Spleen (tissue), 11 donors: Measurements from ENCODE around the gene NEDD4L. TPM values are rescaled to one million over a fixed set of nuclear protein-coding genes. Genes with fewer than 3 reads are reported as not detected.

Experiments
- DNase-seq: peaks from one replicate; pipeline ENCODE4 v3.0.0-alpha.2; 2020
- H3K27ac ChIP-seq, 8 donors: fragments of 200-600 bp; sonication (generic) in 7 of 8; 1 replicate in 4 of 8; 2 replicates in 4 of 8; pipeline versions ENCODE4 v1.5.0 to v1.8.0; 2016 to 2021; ENCODE audit warnings: inconsistent platforms in 4 of 8, mild to moderate bottlenecking in 4 of 8, moderate library complexity in 1 of 8
- H3K27me3 ChIP-seq, 7 donors: fragments of 200-600 bp; sonication (generic) in 6 of 7; replicated peaks in 1 of 7; 1 replicate in 4 of 7; 2 replicates in 3 of 7; pipeline versions ENCODE4 v1.5.0 to v1.8.0; 2016 to 2021; ENCODE audit warnings: inconsistent platforms in 3 of 7, mild to moderate bottlenecking in 1 of 7
- H3K36me3 ChIP-seq, 6 donors: fragments of 200-600 bp; sonication (generic) in 5 of 6; 1 replicate in 4 of 6; 2 replicates in 2 of 6; pipeline versions ENCODE4 v1.5.0 to v1.8.0; 2016 to 2021; ENCODE audit warnings: inconsistent platforms in 2 of 6
- H3K4me1 ChIP-seq, 6 donors: fragments of 200-600 bp; sonication (generic) in 5 of 6; 1 replicate in 3 of 6; 2 replicates in 3 of 6; pipeline versions ENCODE4 v1.5.0 to v1.8.0; 2016 to 2021; ENCODE audit warnings: inconsistent platforms in 3 of 6
- H3K4me3 ChIP-seq, 8 donors: fragments of 200-600 bp; sonication (generic) in 7 of 8; 1 replicate in 4 of 8; 2 replicates in 4 of 8; pipeline versions ENCODE4 v1.5.0 to v1.8.0; 2016 to 2021; ENCODE audit warnings: inconsistent platforms in 4 of 8, mild to moderate bottlenecking in 4 of 8, moderate library complexity in 2 of 8
- H3K9me3 ChIP-seq, 8 donors: fragments of 200-600 bp; sonication (generic) in 7 of 8; 1 replicate in 4 of 8; 2 replicates in 4 of 8; pipeline versions ENCODE4 v1.5.0 to v1.8.0; 2016 to 2021; ENCODE audit warnings: inconsistent platforms in 4 of 8
- POLR2A ChIP-seq, 3 donors: fragments of 450-650 bp; IDR thresholded peaks; one replicate each; pipeline ENCODE4 v1.5.1; 2017; ENCODE audit warnings: antibody characterized with exemption in 3 of 3, mild to moderate bottlenecking in 1 of 3
- POLR2AphosphoS5 ChIP-seq, 3 donors: sonication (generic); formaldehyde crosslinking; IDR thresholded peaks; one replicate each; pipeline ENCODE4 v1.5.1; 2017; ENCODE audit warnings: antibody characterized with exemption in 3 of 3
- WGBS, 5 donors: extraction: QIAGEN DNeasy Blood & Tissue Kit in 3 of 5; methylation state at CpG; one replicate each; pipeline versions ENCODE4 v1.1.5 to v1.1.7; 2013 to 2018; 5-methylcytosine and 5-hydroxymethylcytosine counted together
- intact Hi-C: fragments of 100-400 bp; cut with DNase I; formaldehyde crosslinking; loops from one replicate; pipeline ENCODE4 v1.15.0; 2023; ENCODE audit warnings: low total_unique reads
- polyA plus RNA-seq, 3 donors: library from polyadenylated mRNA; stranded (reverse); fragments of 200-250 nt; gene quantifications; one replicate each; pipeline ENCODE4 v1.2.1, GENCODE V29; 2013
- total RNA-seq, 7 donors: library from RNA; depleted of rRNA in 3 of 7; stranded (reverse); fragments of >200 nt in 3 of 7; fragmentation: NEBNext Ultra II Directional in 4 of 7; extraction: Animal tissue kit (Norgen Biotek cat#: 25700) in 4 of 7; gene quantifications; one replicate each; pipeline versions ENCODE4 v1.1.0 to v1.2.1, GENCODE V29; 2016 to 2021
- TF ChIP-seq, protein P1 (sequence below), 11 experiments: fragments of 200-600 bp in 7 of 11; fragments of 450-650 bp in 4 of 11; sonication (generic) in 4 of 11; IDR thresholded peaks in 8 of 11; conservative IDR thresholded peaks in 3 of 11; 1 replicate in 7 of 11; 2 replicates in 4 of 11; pipeline versions ENCODE4 v1.4.0 to v1.8.0; 2016 to 2021; ENCODE audit warnings: antibody characterized with exemption in 11 of 11, inconsistent platforms in 4 of 11, mild to moderate bottlenecking in 1 of 11
- donor health status: healthy with polysubstance abuse.
- donor health status: DM: no; HTN: no; CAD: no; lungs with moderate emphysema.
- donor health status: DM: no; HTN: no; CAD: no.
- donor health status: Bipolar disorder and iron deficiency.
- donor health status: healthy.
- donor health status: DM: no; HTN: no; CAD: no.
- donor health status: DM: yes; HTN: yes; CAD: no.

The NEDD4L gene
- total and polyA plus RNA-seq, 10 donors, result 8.7 to 26.9 (median 18.3) TPM

DNA sequence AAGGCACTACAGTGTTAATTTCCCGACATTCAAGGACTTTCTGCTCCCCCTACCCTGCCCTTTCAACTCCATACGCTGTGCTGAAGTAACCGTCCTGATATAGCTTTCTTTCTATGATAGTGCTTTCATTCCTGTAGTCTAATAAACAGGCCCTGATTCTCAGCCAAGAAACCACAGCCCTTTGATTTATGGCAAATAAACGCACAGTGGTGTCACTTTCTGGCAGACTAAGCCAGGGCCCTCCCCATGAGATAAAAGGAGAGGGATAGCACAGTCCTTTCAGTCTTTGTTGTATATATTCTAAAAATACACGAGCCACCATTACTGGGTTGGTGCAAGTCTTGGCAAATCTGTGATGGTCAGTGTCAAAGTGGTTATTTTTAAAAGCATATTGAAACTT, 293.7 kb downstream of the NEDD4L start:
- no peak for DNase-seq
- Histone ChIP-seq H3K4me3 (no peak overlapping the region), H3K36me3 (peaks cover 0 to 15% (median 0%) of the 10 kb centered on the region in 6 donors), H3K27me3 (no peaks in the 10 kb centered on the region), H3K4me1 (no peaks in the 10 kb centered on the region), H3K9me3 (no peaks in the 10 kb centered on the region), H3K27ac (no peak overlapping the region)
- TF ChIP-seq POLR2A (IDR thresholded peaks at IDR 0.05) (no peak), POLR2AphosphoS5 (IDR thresholded peaks at IDR 0.05) (no peak)
- TF ChIP-seq, protein P1, sequence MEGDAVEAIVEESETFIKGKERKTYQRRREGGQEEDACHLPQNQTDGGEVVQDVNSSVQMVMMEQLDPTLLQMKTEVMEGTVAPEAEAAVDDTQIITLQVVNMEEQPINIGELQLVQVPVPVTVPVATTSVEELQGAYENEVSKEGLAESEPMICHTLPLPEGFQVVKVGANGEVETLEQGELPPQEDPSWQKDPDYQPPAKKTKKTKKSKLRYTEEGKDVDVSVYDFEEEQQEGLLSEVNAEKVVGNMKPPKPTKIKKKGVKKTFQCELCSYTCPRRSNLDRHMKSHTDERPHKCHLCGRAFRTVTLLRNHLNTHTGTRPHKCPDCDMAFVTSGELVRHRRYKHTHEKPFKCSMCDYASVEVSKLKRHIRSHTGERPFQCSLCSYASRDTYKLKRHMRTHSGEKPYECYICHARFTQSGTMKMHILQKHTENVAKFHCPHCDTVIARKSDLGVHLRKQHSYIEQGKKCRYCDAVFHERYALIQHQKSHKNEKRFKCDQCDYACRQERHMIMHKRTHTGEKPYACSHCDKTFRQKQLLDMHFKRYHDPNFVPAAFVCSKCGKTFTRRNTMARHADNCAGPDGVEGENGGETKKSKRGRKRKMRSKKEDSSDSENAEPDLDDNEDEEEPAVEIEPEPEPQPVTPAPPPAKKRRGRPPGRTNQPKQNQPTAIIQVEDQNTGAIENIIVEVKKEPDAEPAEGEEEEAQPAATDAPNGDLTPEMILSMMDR (IDR thresholded peaks at IDR 0.05 in 8 of 11, conservative IDR thresholded peaks at IDR 0.05 in 3 of 11), result no peak
- intact Hi-C loops, result no loop called here
- WGBS, 5 donors, result 64 to 73% (median 68%) methylated on average over 5 of the region's 5 CpGs

DNA sequence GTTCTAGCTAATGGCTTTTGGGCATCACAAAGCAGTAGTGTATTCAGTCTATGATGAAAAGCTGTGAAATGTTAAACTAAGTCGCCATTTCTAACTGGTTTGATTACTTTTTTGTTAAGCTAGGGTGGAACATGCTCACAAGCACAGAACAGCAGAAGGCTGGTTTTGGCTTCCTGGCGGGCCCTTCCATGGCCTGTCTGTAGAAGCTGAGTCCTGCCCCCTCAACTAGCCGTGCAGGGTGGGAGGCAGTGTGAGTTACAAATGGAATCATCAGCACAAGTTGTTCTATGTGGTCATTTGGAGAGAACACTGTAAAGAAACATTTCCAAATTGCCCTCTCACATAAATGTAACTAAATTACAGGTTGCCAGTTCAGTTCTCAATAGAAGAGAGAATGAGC, 294.1 kb downstream of the NEDD4L start:
- WGBS, 5 donors, result 73 to 97% (median 90%) methylated on average over 3 of the region's 3 CpGs
- peaks cover 0 to 19% (median 0%) of the 10 kb centered on the region in 6 donors for H3K36me3 ChIP-seq

DNA sequence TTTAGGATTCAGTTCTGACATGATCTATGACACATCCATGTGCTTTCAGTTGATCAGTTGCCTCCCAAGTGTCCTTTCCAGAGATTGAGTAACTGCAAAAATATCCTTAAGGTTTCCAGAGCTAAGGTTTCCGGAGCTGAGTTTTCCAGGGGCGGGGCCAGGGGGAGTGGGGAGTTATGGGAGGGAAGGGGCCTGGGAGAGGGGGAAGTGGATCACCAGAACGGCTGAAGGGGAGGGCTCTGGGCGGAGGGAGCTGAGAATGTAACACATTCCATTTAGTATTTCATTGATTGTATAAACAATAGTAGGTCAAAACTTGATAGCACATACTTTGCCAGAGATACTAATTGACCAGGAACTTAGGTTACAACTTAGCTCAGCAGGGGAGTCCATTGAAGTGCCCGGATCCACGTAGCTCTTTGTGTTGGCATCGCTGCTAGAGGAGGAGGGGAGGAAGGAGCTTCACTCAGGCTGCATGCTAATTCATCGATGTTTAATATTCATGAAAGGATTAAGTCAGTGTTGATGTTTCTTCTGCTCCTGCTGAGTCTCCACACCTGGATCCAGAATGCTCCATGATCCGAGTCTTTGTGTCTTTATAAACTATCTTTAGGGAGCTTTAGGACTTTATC, 295.1 kb downstream of the NEDD4L start:
- DNase-seq, result no peak
- TF ChIP-seq POLR2AphosphoS5 (IDR thresholded peaks at IDR 0.05) (no peak), POLR2A (IDR thresholded peaks at IDR 0.05) (no peak)
- TF ChIP-seq, protein P1 (IDR thresholded peaks at IDR 0.05 in 8 of 11, conservative IDR thresholded peaks at IDR 0.05 in 3 of 11), result no peak
- Histone ChIP-seq H3K27ac (no peak overlapping the region), H3K4me1 (no peaks in the 10 kb centered on the region), H3K9me3 (no peaks in the 10 kb centered on the region), H3K27me3 (no peaks in the 10 kb centered on the region), H3K4me3 (no peak overlapping the region), H3K36me3 (peaks cover 0 to 20% (median 0%) of the 10 kb centered on the region in 6 donors)
- 74 to 82% (median 81%) methylated on average over 9 of the region's 9 CpGs for WGBS, 5 donors
- intact Hi-C loops, result no loop called here

More for the DNA sequence above, 294.1 kb downstream of the NEDD4L start:
- no peak for DNase-seq
- H3K4me1 ChIP-seq, result no peaks in the 10 kb centered on the region
- no peak overlapping the region for H3K4me3 ChIP-seq
- H3K27me3 ChIP-seq, result no peaks in the 10 kb centered on the region
- H3K27ac ChIP-seq, result no peak overlapping the region
- no peaks in the 10 kb centered on the region for H3K9me3 ChIP-seq
- intact Hi-C loops, result no loop called here
- no peak for TF ChIP-seq POLR2A (IDR thresholded peaks at IDR 0.05)
- TF ChIP-seq, protein P1 (IDR thresholded peaks at IDR 0.05 in 8 of 11, conservative IDR thresholded peaks at IDR 0.05 in 3 of 11), result no peak

DNA sequence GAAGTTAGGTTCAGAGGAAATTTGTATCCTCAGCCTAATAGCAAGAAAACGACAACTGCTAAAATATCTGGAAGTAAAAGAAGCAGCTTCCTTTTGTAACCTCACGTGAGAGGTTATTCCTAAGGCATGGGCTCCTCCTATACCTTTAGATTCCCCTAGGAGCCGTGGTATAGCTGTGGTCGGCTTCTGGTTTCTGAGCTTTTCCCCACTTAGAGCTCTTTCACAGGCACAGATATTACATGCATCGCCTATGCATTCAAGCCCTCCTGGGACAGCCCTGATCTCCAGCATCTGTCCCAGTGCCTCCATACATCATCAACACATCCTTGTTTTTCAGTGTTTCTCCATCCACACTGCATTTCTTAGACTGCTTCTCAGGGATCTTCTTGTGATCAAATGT, 295.9 kb downstream of the NEDD4L start:
- Histone ChIP-seq H3K27ac (no peak overlapping the region), H3K4me3 (no peak overlapping the region), H3K36me3 (peaks cover 0 to 20% (median 0%) of the 10 kb centered on the region in 6 donors), H3K4me1 (no peaks in the 10 kb centered on the region), H3K27me3 (no peaks in the 10 kb centered on the region), H3K9me3 (no peaks in the 10 kb centered on the region)
- intact Hi-C loops, result no loop called here
- no peak for DNase-seq
- 79 to 95% (median 92%) methylated on average over 5 of the region's 5 CpGs for WGBS, 5 donors
- TF ChIP-seq, protein P1 (IDR thresholded peaks at IDR 0.05 in 8 of 11, conservative IDR thresholded peaks at IDR 0.05 in 3 of 11), result no peak
- no peak for TF ChIP-seq POLR2AphosphoS5 (IDR thresholded peaks at IDR 0.05)
- no peak for TF ChIP-seq POLR2A (IDR thresholded peaks at IDR 0.05)
